ENCODE data around the gene CREB3L2.
A peak's percentile ranks its signal among the peaks of the same experiment; 100 is the strongest.

DNA sequence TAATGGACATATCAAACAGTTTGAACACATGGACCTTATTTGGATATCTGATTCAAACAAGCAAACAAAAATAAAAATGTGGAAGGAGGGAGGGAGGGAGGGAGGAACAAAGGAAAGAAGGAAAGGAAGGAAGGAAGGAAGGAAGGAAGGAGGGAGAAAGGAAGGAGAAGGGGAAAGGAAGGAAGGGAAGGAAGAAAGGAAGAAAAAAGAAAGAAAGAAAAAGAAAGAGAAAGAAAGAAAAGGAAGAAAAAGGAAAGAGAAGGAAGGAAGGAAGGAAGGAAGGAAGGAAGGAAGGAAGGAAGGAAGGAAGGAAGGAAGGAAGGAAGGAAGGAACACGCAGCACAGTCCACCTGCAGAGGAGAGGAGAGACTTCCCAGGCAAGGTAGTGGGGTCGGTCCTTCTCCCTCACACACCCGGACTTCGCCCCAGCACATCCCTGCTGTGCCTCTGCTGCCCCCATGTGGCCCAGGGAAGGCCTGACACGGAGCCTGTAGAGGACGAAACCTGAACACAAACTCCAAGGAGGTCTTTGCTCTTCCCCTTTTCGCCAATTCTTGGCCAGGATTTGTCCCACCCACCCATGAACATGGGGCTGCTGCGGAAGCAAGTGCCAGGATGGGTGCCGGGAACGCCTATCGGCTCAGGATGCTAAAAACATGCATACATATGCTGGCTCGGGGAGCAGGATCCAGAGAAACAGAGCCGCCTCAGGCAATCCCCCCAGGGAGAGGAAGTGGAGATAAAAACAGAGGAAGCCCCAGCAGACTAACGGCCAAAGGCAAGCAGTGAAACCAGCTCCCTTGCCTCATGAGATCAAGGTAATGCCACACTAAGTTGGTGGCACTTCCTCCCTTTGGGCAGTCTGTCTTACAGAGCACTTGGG is 102.8 kb downstream of the CREB3L2 start:
- TF ChIP-seq, protein P1, sequence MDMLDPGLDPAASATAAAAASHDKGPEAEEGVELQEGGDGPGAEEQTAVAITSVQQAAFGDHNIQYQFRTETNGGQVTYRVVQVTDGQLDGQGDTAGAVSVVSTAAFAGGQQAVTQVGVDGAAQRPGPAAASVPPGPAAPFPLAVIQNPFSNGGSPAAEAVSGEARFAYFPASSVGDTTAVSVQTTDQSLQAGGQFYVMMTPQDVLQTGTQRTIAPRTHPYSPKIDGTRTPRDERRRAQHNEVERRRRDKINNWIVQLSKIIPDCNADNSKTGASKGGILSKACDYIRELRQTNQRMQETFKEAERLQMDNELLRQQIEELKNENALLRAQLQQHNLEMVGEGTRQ (IDR thresholded peaks at IDR 0.05; ENCODE audit: borderline replicate concordance, low read depth, low read length), result no peak
- TF ChIP-seq NFIC (IDR thresholded peaks at IDR 0.05; ENCODE audit: borderline replicate concordance), result no peak
- TF ChIP-seq, protein P2, sequence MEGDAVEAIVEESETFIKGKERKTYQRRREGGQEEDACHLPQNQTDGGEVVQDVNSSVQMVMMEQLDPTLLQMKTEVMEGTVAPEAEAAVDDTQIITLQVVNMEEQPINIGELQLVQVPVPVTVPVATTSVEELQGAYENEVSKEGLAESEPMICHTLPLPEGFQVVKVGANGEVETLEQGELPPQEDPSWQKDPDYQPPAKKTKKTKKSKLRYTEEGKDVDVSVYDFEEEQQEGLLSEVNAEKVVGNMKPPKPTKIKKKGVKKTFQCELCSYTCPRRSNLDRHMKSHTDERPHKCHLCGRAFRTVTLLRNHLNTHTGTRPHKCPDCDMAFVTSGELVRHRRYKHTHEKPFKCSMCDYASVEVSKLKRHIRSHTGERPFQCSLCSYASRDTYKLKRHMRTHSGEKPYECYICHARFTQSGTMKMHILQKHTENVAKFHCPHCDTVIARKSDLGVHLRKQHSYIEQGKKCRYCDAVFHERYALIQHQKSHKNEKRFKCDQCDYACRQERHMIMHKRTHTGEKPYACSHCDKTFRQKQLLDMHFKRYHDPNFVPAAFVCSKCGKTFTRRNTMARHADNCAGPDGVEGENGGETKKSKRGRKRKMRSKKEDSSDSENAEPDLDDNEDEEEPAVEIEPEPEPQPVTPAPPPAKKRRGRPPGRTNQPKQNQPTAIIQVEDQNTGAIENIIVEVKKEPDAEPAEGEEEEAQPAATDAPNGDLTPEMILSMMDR (IDR thresholded peaks at IDR 0.05), result peak; percentile 99

Measured in SK-N-SH (cell line).